ENCODE data around the gene DNAH9. TPM values are rescaled to one million over a fixed set of nuclear protein-coding genes. Genes with fewer than 3 reads are reported as not detected.
"Not testable (repeated sequence)": the region's sequence is repeated elsewhere in the genome, so short reads cannot be mapped to it uniquely, and the experiment has no call there.

Gene DNAH9
- total RNA-seq, 2 donors from 2014 or later: 0.52 to 9.6 TPM

GRCh38 chr17:11940904-11941303 is 342.6 kb downstream of the DNAH9 start:
- Histone ChIP-seq H3K36me3 (replicated peaks in 1 of 2; ENCODE audit: insufficient read depth in 1 of 2, low read depth in 2 of 2) (no peaks in the 10 kb centered on the region), H3K27me3 (no peaks in the 10 kb centered on the region), H3K4me1 (no peaks in the 10 kb centered on the region), H3K9me3 (no peaks in the 10 kb centered on the region), H3K4me3 (no peak overlapping the region), H3K27ac (no peak overlapping the region)
- DNase-seq (no peak), ATAC-seq (no peak)
- intact Hi-C loops (cut with DNase I): no loop called here
- 50 to 74% methylated on average over 2 of the region's 2 CpGs for WGBS, 2 donors
- TF ChIP-seq CTCF (IDR thresholded peaks at IDR 0.05) (no peak), POLR2A (IDR thresholded peaks at IDR 0.05) (no peak)

GRCh38 chr17:11943086-11943485 is 344.8 kb downstream of the DNAH9 start:
- ATAC-seq; H3K27ac ChIP-seq; DNase-seq; H3K4me3 ChIP-seq; H3K36me3 ChIP-seq (replicated peaks in 1 of 2; ENCODE audit: insufficient read depth in 1 of 2, low read depth in 2 of 2); H3K4me1 ChIP-seq; intact Hi-C loops (cut with DNase I); H3K9me3 ChIP-seq; H3K27me3 ChIP-seq: not testable (repeated sequence)
- WGBS, 2 donors: 90 to 91% methylated on average over 11 of the region's 11 CpGs

DNA sequence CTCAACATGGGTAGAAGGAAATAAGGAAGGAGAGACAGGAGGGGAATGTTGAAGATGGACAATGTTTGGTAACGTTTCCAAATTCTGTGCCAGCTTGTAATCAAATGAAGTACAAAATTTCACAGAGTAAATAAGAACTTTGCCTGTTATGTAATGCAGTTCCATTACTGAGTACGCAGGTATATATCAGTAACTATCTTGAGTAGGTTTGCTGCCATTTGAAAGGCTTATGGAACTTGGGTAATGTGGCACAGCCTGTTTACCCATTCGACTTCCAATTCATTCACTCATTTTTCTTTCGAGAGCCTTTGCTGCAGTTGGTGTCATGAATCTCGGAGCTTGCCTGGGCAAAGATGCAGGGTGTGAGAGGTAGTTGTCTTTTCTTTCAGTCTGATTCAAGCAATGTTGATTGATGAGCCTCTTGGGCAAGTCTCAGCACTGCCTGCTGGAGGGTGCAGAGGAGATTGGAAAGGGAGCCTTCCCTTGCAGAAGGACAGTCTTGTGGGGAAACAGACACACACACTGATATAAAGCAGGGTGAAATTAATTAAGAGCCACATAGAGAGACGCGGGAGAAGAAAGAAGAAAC is 345.6 kb downstream of the DNAH9 start:
- no peaks in the 10 kb centered on the region for H3K27me3 ChIP-seq
- no peak overlapping the region for H3K4me3 ChIP-seq
- no peak overlapping the region for H3K27ac ChIP-seq
- 67 to 80% methylated on average over 7 of the region's 7 CpGs for WGBS, 2 donors
- TF ChIP-seq CTCF (IDR thresholded peaks at IDR 0.05) (no peak), POLR2A (IDR thresholded peaks at IDR 0.05) (no peak)
- H3K36me3 ChIP-seq (replicated peaks in 1 of 2; ENCODE audit: insufficient read depth in 1 of 2, low read depth in 2 of 2): no peaks in the 10 kb centered on the region
- DNase-seq (no peak), ATAC-seq (no peak)
- intact Hi-C loops (cut with DNase I): no loop called here
- H3K4me1 ChIP-seq: peaks cover 3% of the 10 kb centered on the region
- no peaks in the 10 kb centered on the region for H3K9me3 ChIP-seq

DNA sequence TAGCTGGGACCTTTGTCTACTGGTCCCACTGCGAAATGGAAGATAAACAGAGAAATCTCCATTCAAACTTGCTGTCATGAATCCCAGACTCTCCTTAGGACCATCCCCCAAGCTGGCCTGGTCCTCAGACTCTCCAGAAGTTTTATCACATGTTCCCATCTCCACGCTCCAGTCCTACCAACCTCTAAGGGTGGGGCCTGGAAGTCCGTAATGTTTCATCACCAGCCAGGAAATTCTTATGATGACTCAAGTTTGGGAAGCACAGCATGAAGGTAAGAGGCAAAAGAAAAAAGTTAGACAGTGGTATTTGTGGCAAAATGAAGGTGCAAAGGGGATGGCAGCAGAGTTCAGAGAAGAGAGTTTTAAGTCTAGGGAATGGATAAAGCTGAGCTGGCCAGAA is 346.3 kb downstream of the DNAH9 start:
- ATAC-seq (no peak), DNase-seq (no peak)
- Histone ChIP-seq H3K27ac (no peak overlapping the region), H3K9me3 (no peaks in the 10 kb centered on the region), H3K4me3 (no peak overlapping the region), H3K36me3 (replicated peaks in 1 of 2; ENCODE audit: insufficient read depth in 1 of 2, low read depth in 2 of 2) (no peaks in the 10 kb centered on the region), H3K4me1 (peaks cover 6% of the 10 kb centered on the region), H3K27me3 (no peaks in the 10 kb centered on the region)
- intact Hi-C loops (cut with DNase I): no loop called here
- TF ChIP-seq POLR2A (IDR thresholded peaks at IDR 0.05): no peak
- no peak for TF ChIP-seq CTCF (IDR thresholded peaks at IDR 0.05)
- WGBS, 2 donors: 79 to 86% methylated on average over 3 of the region's 3 CpGs

- H3K36me3 ChIP-seq (replicated peaks in 1 of 2; ENCODE audit: insufficient read depth in 1 of 2, low read depth in 2 of 2): no peaks in the 10 kb centered on the region
- intact Hi-C loops (cut with DNase I): no loop called here
- DNase-seq: peak; percentile 15 to 58 (median 36)
- H3K27ac ChIP-seq: no peak overlapping the region
- peaks cover 6% of the 10 kb centered on the region for H3K4me1 ChIP-seq
- ATAC-seq: no peak
- H3K9me3 ChIP-seq: no peaks in the 10 kb centered on the region
- H3K4me3 ChIP-seq: no peak overlapping the region
- 29 to 31% methylated on average over 6 of the region's 6 CpGs for WGBS, 2 donors
- H3K27me3 ChIP-seq: no peaks in the 10 kb centered on the region
- no peak for TF ChIP-seq CTCF (IDR thresholded peaks at IDR 0.05)
These were observed 350.5 kb downstream of the DNAH9 start for GRCh38 chr17:11948789-11949188.

DNA sequence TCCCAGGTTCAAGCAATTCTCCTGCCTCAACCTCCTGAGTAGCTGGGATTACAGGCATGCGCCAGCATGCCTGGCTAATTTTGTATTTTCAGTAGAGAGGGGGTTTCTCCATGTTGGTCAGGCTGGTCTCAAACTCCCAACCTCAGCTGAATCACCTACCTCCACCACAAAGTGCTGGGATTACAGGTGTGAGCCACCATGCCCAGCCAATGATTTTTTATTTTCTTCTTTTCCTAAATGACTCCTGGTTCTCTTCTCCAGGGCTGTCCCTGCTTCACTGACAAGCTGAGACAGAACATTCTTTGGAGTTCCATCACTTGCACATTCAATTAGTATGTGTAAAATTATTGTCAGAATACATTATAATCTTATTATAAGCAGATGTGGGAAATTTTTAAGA is 351.3 kb downstream of the DNAH9 start:
- DNase-seq; H3K9me3 ChIP-seq; H3K27ac ChIP-seq; H3K27me3 ChIP-seq; H3K4me3 ChIP-seq; H3K36me3 ChIP-seq (replicated peaks in 1 of 2; ENCODE audit: insufficient read depth in 1 of 2, low read depth in 2 of 2); intact Hi-C loops (cut with DNase I); ATAC-seq; H3K4me1 ChIP-seq: not testable (repeated sequence)
- 94% methylated on average over 1 of the region's 1 CpG for WGBS, 2 donors

All from body of pancreas (tissue), 4 donors.